Stimulated activated CD4-positive, alpha-beta T cell treated with anti-CD3 and anti-CD28 coated beads, Interleukin-2, amount 100 ng/mL, for 24 hours (primary cell): ENCODE results near the gene CBL.

Experiments
- DNase-seq, 2 donors: peaks; one replicate each; pipeline ENCODE4 v3.0.0-alpha.2; 2020

The CBL gene

GRCh38 chr11:119335091-119335654, 129.0 kb downstream of the CBL start:
- no peak for DNase-seq

GRCh38 chr11:119335655-119336543, 129.8 kb downstream of the CBL start:
- DNase-seq = no peak

- no peak for DNase-seq
Observed at GRCh38 chr11:119336744-119337469, 130.8 kb downstream of the CBL start.

GRCh38 chr11:119337581-119338317, 131.6 kb downstream of the CBL start:
- no peak for DNase-seq

GRCh38 chr11:119338318-119338890, 132.3 kb downstream of the CBL start:
- DNase-seq = peak; percentile 72 to 75

GRCh38 chr11:119338965-119339588, 132.9 kb downstream of the CBL start:
- DNase-seq = no peak

- DNase-seq = peak; percentile 49 to 61
Observed at GRCh38 chr11:119339589-119340334, 133.6 kb downstream of the CBL start.

- no peak for DNase-seq
Observed at GRCh38 chr11:119340335-119341221, 134.4 kb downstream of the CBL start, which contains the start of gene C1QTNF5. TSS of gene C1QTNF5 (minus strand) at chr11:119340883. CDS start at chr11:119340397, 486 bp downstream.

- no peak for DNase-seq
Observed at GRCh38 chr11:119341222-119342022, 135.3 kb downstream of the CBL start.

GRCh38 chr11:119342023-119342300, 135.8 kb downstream of the CBL start:
- no peak for DNase-seq

GRCh38 chr11:119342362-119343130, 136.4 kb downstream of the CBL start:
- DNase-seq = no peak

GRCh38 chr11:119343726-119344125, 137.6 kb downstream of the CBL start:
- no peak for DNase-seq

- no peak for DNase-seq
Observed at GRCh38 chr11:119344291-119345010, 138.3 kb downstream of the CBL start.

GRCh38 chr11:119345685-119346084, 139.5 kb downstream of the CBL start:
- DNase-seq = no peak

GRCh38 chr11:119346605-119347004, 140.5 kb downstream of the CBL start, which contains the start of gene MFRP:
TSS of gene MFRP (minus strand) at chr11:119346705. CDS start at chr11:119346513, 192 bp downstream.
- DNase-seq = no peak

- DNase-seq = no peak
Observed at GRCh38 chr11:119347242-119347641, 141.1 kb downstream of the CBL start.

GRCh38 chr11:119347940-119348605, 141.9 kb downstream of the CBL start:
- no peak for DNase-seq
